Subcutaneous adipose tissue (tissue), 4 donors: ENCODE data around the gene IRX5. TPM values are rescaled to one million over a fixed set of nuclear protein-coding genes. Genes with fewer than 3 reads are reported as not detected.

Source experiments
- CTCF ChIP-seq: fragments of 450-650 bp; IDR thresholded peaks from one replicate; pipeline ENCODE4 v1.5.1; 2016; ENCODE audit warnings: low read depth, mild to moderate bottlenecking, control low read depth, antibody characterized with exemption, moderate library complexity
- total RNA-seq, 4 donors: library from RNA; depleted of rRNA; stranded (reverse); fragments of >200 nt; gene quantifications; one replicate each; pipeline ENCODE4 v1.1.0, GENCODE V29; 2016

The IRX5 gene
- total RNA-seq, 4 donors from 2014 or later, result 0.65 to 6.8 (median 4.8) TPM

DNA sequence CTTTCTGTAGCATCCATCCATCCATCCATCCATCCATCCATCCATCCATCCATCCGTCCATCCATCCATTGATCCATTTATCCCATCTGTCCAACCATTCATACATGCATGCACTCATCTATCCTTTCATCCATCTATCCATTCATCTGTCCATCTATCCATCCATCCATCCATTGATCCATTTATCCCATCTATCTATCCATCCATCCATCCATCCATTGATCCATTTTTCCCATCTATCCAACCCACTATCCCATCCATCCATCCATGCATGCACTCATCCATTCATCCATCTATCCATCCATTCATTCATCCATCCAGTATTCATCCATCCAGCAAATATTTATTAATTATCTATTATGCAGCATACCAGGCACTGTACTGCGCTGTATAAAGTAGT lies 34.8 kb downstream of the IRX5 start:
- no peak for TF ChIP-seq CTCF

GRCh38 chr16:54968011-54968410 lies 37.3 kb downstream of the IRX5 start:
- no peak for TF ChIP-seq CTCF

- no peak for TF ChIP-seq CTCF
These were observed 38.1 kb downstream of the IRX5 start for GRCh38 chr16:54968784-54969183.

DNA sequence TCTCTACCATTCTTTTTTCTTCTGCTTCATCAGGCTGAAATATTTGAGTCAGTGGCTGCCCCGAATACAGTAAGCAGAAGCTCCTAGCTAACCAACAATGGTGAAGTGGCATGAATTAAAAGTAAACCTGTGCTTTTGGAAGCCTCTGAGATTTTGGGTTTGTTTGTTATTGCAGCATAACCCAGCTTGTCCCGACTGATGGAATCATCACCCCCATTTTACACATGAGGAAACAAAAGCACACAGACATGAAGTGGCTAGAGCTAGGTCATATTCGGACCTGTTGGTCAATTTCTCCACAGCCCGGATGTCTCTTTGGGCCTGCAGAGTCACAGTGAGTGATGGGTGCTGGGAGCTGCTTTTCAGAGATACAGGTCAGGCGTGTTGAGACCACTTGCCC lies 39.4 kb downstream of the IRX5 start:
- TF ChIP-seq CTCF, result no peak

GRCh38 chr16:54974367-54974766 lies 43.7 kb downstream of the IRX5 start:
- no peak for TF ChIP-seq CTCF

DNA sequence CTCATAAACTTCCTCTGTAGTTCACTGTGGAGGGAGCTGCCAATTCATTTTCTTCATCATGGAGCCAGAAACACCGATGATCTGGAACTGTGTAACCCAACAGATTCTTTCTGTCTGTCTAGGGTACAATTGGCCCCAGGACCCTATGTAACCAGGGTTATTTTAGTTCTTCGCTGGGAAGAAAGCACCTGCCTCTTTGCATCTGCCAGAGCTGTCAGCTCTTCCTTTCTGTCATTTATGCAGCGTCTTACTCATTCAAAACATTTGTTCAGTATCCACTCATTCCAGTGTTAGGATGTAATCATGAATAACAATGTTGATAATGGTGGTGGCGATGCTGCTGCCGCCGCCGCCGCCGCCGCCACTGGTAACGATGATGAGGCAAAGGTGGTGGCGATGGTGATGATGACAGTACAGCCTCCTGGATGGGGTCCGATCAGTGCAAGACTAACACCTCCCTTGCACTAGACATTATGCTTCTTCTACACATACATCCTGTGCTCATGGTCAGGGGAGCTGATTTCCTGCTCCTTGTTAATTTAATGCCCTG lies 46.1 kb downstream of the IRX5 start:
- no peak for TF ChIP-seq CTCF

- TF ChIP-seq CTCF, result no peak
These were observed 46.5 kb downstream of the IRX5 start for GRCh38 chr16:54977211-54977610.
